NCI-H2196 (cell line): Measurements from ENCODE around the gene DCDC2B.
"Not testable (repeated sequence)": the region's sequence is repeated elsewhere in the genome, so short reads cannot be mapped to it uniquely, and the experiment has no call there.

Experiments used
- DNase-seq: peaks from one replicate; lab custom pipeline; 2025; ENCODE audit not compliant: unreplicated experiment; lab: John Stamatoyannopoulos, UW

Gene DCDC2B

DNA sequence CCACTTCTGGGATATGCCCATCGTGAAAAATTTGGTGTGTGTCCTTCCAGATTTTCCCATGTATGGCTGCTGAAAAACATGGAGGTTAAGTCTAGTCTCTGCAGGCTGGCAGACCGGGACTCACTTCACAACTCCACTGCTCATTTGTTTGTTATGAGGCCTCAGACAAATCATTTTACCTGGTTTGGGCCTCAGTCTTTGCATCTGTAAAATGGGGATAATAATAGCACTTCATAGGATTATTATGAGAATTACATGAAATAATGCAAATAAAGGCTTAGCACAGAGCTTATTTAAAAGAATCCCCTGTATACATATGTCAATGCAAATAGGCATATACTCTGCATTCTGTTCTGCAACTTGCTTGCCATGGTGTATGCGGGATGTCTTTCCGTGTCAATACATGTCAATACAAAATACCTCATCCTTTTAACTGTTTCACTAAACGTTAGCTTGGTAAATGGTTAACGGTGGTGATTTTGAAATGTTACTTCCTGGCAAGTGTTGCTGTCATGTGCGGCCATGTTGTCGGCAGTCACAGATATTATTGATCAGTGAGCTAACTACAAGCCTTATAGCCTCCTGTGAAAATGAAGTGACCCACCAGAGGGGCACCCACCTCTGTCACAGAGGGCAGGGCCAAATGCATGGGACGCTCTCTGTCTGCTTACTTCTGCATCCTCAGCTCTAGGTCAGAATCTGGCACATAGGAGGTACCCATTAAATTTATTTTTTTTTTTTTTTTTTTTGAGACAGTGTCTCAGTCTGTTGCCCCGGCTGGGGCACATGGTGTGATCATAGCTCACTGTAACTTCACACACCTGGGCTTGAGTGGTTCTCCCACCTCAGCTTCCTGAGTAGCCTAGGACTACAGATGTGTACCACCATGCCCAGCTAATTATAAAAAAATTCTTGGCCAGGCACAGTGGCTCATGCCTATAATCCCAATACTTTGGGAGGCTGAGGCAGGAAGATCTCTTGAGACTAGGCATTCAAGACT lies 46.5 kb downstream of the DCDC2B start:
- DNase-seq, result no peak

DNA sequence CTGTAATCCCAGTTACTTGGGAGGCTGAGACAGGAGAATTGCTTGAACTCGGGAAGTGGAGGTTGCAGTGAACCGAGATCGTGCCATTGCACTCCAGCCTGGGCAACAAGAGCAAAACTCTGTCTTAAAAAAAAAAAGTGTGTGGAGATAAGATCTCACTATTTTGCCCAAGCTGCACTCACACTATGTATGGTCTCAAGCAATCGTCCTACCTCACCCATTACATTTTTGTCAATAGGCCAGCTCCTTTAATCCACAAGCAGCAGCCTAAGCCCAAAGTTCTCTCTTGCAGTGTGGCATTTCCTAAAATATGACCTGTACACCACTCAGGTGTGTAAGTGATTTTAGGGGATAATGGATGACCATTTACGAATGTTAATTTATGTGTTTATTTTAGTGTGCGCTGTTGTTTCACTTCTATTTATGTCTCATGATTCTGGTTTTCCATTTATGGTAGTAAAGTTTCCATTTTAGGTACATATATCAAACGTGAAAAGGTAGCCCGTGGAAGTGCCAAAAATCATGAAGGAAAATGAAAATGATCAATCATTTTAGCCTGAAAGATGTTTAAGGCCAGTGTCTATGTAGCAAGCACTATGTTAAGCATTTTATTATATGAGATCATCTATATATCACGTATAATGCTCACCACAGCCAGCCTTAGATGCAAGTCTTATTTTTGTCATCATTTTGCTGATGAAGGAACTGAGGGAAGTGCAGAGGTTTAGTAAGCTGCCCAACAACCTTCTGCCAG lies 47.8 kb downstream of the DCDC2B start:
- no peak for DNase-seq

DNA sequence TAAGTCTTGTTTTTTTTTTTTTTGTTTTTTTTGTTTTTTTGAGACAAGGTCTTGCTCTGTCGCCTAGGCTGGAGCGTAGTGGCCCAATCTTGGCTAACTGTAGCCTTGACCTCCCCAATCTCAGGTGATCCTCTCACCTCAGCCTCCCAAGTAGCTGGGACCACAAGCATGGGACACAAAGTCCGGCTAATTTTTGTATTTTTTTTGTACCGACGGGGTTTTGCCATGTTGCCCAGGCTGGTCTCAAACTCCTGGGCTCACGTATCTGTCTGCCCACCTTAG lies 48.3 kb downstream of the DCDC2B start:
- DNase-seq, result no peak

DNA sequence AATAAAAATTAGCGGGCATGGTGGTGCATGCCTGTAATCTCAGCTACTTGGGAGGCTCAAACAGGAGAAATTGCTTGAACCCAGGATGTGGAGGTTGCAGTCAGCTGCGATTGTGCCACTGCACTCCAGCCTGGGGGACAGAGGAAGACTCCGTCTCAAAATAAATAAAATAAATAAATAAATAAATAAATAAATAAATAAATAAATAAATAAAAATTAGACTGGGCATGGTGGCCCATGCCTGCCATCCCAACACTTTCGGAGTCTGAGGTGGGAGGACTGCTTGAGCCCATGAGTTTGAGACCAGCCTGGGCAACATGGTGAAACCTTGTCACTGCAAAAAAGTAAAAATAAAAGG lies 54.3 kb downstream of the DCDC2B start:
- DNase-seq, result not testable (repeated sequence)

DNA sequence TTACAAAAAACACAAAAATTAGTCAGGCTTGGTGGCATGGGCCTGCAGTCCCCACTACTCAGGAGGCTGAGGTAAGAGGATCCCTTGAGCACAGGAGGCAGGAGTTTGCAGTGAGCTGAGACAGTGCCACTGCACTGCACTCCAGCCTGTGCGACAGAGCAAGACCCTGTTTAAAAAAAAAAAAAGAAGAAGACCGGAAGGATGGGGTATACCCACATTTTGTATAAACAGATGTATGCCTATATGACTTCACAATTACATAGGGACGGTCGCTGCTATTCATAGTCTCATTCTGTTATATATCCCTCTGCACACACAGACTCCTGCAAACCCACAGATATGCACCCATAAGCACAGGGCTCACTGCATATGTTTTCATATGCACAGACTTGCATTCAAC lies 54.9 kb downstream of the DCDC2B start:
- DNase-seq, result no peak
